Suprapubic skin (tissue), 4 donors: Measurements from ENCODE around the gene BMPER. TPM values are rescaled to one million over a fixed set of nuclear protein-coding genes. Genes with fewer than 3 reads are reported as not detected.

Source experiments
- DNase-seq, 2 donors: peaks; one replicate each; pipeline ENCODE4 v3.0.0-alpha.2; 2019; ENCODE audit warnings: low spot score in 2 of 2
- H3K27ac ChIP-seq: fragments of 200-600 bp; sonication (generic); one replicate; pipeline ENCODE4 v1.5.1; 2019
- H3K27me3 ChIP-seq: fragments of 200-600 bp; sonication (generic); one replicate; pipeline ENCODE4 v1.5.1; 2019
- H3K36me3 ChIP-seq: fragments of 200-600 bp; sonication (generic); one replicate; pipeline ENCODE4 v1.5.1; 2019
- H3K4me1 ChIP-seq: fragments of 200-600 bp; sonication (generic); one replicate; pipeline ENCODE4 v1.5.1; 2019
- H3K4me3 ChIP-seq: fragments of 200-600 bp; sonication (generic); one replicate; pipeline ENCODE4 v1.5.1; 2019; ENCODE audit warnings: mild to moderate bottlenecking
- H3K9me3 ChIP-seq: fragments of 200-600 bp; sonication (generic); one replicate; pipeline ENCODE4 v1.5.1; 2019
- CTCF ChIP-seq, 2 donors: fragments of 200-600 bp in 1 of 2; fragments of 450-650 bp in 1 of 2; sonication (generic) in 1 of 2; IDR thresholded peaks; one replicate each; pipeline ENCODE4 v1.5.1; 2016 to 2019; ENCODE audit warnings: antibody characterized with exemption in 2 of 2, mild to moderate bottlenecking in 1 of 2, moderate library complexity in 1 of 2
- EP300 ChIP-seq: sonication (generic); formaldehyde crosslinking; IDR thresholded peaks from one replicate; pipeline ENCODE4 v1.6.1; 2017; ENCODE audit warnings: antibody characterized with exemption
- POLR2A ChIP-seq, 2 donors: fragments of 450-650 bp; IDR thresholded peaks; one replicate each; pipeline ENCODE4 v1.6.1; 2017; ENCODE audit warnings: antibody characterized with exemption in 2 of 2, mild to moderate bottlenecking in 2 of 2, moderate library complexity in 2 of 2
- POLR2AphosphoS5 ChIP-seq, 3 donors: sonication (generic); formaldehyde crosslinking; IDR thresholded peaks; one replicate each; pipeline ENCODE4 v1.6.1; 2017; ENCODE audit warnings: antibody characterized with exemption in 3 of 3
- WGBS: methylation state at CpG from one replicate; pipeline ENCODE4 v1.1.5; 2018; 5-methylcytosine and 5-hydroxymethylcytosine counted together
- total RNA-seq, 4 donors: library from RNA; depleted of rRNA; stranded (reverse); fragments of >200 nt; gene quantifications; one replicate each; pipeline ENCODE4 v1.1.0, GENCODE V29; 2016

BMPER gene
- total RNA-seq, 4 donors from 2014 or later = 0.52 to 7.2 (median 1.2) TPM

GRCh38 chr7:34187798-34188307, 282.5 kb downstream of the BMPER start:
- no peak for TF ChIP-seq POLR2A (IDR thresholded peaks at IDR 0.05)
- no peak for TF ChIP-seq CTCF (IDR thresholded peaks at IDR 0.05)
- TF ChIP-seq POLR2AphosphoS5 (IDR thresholded peaks at IDR 0.05) = no peak
- no peak overlapping the region for H3K27ac ChIP-seq
- H3K4me3 ChIP-seq = no peak overlapping the region
- H3K36me3 ChIP-seq = no peaks in the 10 kb centered on the region
- H3K27me3 ChIP-seq = no peaks in the 10 kb centered on the region
- no peak for DNase-seq
- H3K9me3 ChIP-seq = no peaks in the 10 kb centered on the region
- H3K4me1 ChIP-seq = no peaks in the 10 kb centered on the region
- WGBS = 77% methylated on average over 2 of the region's 2 CpGs

- H3K4me3 ChIP-seq = no peak overlapping the region
- 76% methylated on average over 3 of the region's 3 CpGs for WGBS
- no peaks in the 10 kb centered on the region for H3K36me3 ChIP-seq
- no peaks in the 10 kb centered on the region for H3K27me3 ChIP-seq
- TF ChIP-seq POLR2AphosphoS5 (IDR thresholded peaks at IDR 0.05) = no peak
- TF ChIP-seq POLR2A (IDR thresholded peaks at IDR 0.05) = no peak
- TF ChIP-seq EP300 = no peak
- no peak for TF ChIP-seq CTCF (IDR thresholded peaks at IDR 0.05)
- DNase-seq = no peak
- H3K27ac ChIP-seq = no peak overlapping the region
- H3K4me1 ChIP-seq = no peaks in the 10 kb centered on the region
- no peaks in the 10 kb centered on the region for H3K9me3 ChIP-seq
Observed at GRCh38 chr7:34189031-34189430, 283.7 kb downstream of the BMPER start.

GRCh38 chr7:34190299-34190698, 285.0 kb downstream of the BMPER start:
- no peak overlapping the region for H3K27ac ChIP-seq
- WGBS = 39% methylated on average over 3 of the region's 4 CpGs

GRCh38 chr7:34191162-34191561, 285.8 kb downstream of the BMPER start:
- no peak for TF ChIP-seq EP300
- no peak for TF ChIP-seq POLR2AphosphoS5 (IDR thresholded peaks at IDR 0.05)
- no peak for TF ChIP-seq POLR2A (IDR thresholded peaks at IDR 0.05)
- no peak for TF ChIP-seq CTCF (IDR thresholded peaks at IDR 0.05)
- Histone ChIP-seq H3K4me3 (no peak overlapping the region), H3K4me1 (no peaks in the 10 kb centered on the region), H3K36me3 (no peaks in the 10 kb centered on the region), H3K27ac (no peak overlapping the region), H3K27me3 (no peaks in the 10 kb centered on the region), H3K9me3 (no peaks in the 10 kb centered on the region)
- 78% methylated on average over 8 of the region's 8 CpGs for WGBS
- no peak for DNase-seq

More at GRCh38 chr7:34190299-34190698, 285.0 kb downstream of the BMPER start:
- TF ChIP-seq CTCF (IDR thresholded peaks at IDR 0.05) = no peak
- TF ChIP-seq POLR2A (IDR thresholded peaks at IDR 0.05) = no peak
- no peak for TF ChIP-seq EP300
- TF ChIP-seq POLR2AphosphoS5 (IDR thresholded peaks at IDR 0.05) = no peak
- Histone ChIP-seq H3K27me3 (no peaks in the 10 kb centered on the region), H3K9me3 (no peaks in the 10 kb centered on the region), H3K4me1 (no peaks in the 10 kb centered on the region), H3K4me3 (no peak overlapping the region), H3K36me3 (no peaks in the 10 kb centered on the region)
- no peak for DNase-seq

GRCh38 chr7:34191771-34192479, 286.6 kb downstream of the BMPER start:
- no peak for DNase-seq
- TF ChIP-seq EP300 (no peak), CTCF (IDR thresholded peaks at IDR 0.05) (no peak)
- H3K4me3 ChIP-seq = no peak overlapping the region
- no peaks in the 10 kb centered on the region for H3K9me3 ChIP-seq
- 86% methylated on average over 6 of the region's 6 CpGs for WGBS
- H3K27ac ChIP-seq = no peak overlapping the region
- H3K36me3 ChIP-seq = no peaks in the 10 kb centered on the region
- no peaks in the 10 kb centered on the region for H3K4me1 ChIP-seq
- H3K27me3 ChIP-seq = no peaks in the 10 kb centered on the region
